Activated CD4-positive, alpha-beta T cell treated with anti-CD3 and anti-CD28 coated beads for 1 hour (primary cell): ENCODE measurements around the gene GTF2H4.

Source experiments
- DNase-seq: peaks from one replicate; pipeline ENCODE4 v3.0.0-alpha.2; 2020

Gene GTF2H4

GRCh38 chr6:30960907-30961673, 53.1 kb downstream of the GTF2H4 start:
- no peak for DNase-seq

- no peak for DNase-seq
Measured at GRCh38 chr6:30962716-30963115, 54.7 kb downstream of the GTF2H4 start.

GRCh38 chr6:30963641-30964040, 55.6 kb downstream of the GTF2H4 start:
- no peak for DNase-seq
